NCI-H1694 treated with DMSO at 0.1 percent for 48 hours (cell line): ENCODE results near the gene RAP2B.
"Not testable (repeated sequence)": the region's sequence is repeated elsewhere in the genome, so short reads cannot be mapped to it uniquely, and the experiment has no call there.

Source experiments
- DNase-seq: peaks from one replicate; lab custom pipeline; 2025; lab: John Stamatoyannopoulos, UW

Gene RAP2B

DNA sequence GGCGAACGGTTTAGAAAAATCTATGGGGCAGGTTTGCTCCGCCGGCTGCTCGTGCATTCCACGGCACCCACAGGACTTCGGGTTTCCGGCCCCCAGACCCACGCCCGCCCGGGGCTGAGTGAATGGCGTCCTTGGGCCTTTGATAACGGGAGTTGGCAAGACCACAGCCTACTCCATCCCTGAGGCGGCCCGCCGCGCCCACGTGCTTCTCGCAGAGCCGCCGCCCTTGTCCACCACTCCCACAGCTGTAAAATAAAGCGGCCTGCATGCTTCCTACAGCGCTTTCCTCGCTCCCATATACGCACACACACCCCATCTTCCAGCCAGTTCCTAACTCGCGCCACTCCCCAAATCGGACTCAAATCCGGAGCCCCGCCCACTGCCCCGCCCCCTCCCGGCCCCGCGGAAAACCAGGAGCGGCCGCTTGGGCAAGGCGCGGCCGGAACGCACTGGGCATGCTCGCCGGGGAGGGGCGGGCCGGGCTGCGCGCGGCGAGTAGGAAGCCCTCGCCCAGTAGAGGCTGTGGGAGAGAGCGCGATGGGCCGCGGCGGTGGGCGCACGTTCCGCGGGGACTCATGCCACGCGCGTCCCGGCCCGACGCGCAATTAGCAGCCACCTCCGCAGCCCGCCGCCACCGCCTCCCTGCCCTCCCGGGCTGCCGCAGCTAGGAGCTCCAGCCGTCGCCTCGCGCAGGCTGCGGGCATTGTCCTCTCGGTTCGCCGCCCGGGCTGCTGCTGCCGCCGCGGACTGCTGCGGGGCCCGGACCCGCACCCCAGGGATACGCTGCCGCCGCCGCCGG, at the start of gene RAP2B:
TSS of gene RAP2B (plus strand) at position 513 of the 799 bp plus-strand sequence. CDS start 468 bp downstream, outside the sequence.
- no peak for DNase-seq

DNA sequence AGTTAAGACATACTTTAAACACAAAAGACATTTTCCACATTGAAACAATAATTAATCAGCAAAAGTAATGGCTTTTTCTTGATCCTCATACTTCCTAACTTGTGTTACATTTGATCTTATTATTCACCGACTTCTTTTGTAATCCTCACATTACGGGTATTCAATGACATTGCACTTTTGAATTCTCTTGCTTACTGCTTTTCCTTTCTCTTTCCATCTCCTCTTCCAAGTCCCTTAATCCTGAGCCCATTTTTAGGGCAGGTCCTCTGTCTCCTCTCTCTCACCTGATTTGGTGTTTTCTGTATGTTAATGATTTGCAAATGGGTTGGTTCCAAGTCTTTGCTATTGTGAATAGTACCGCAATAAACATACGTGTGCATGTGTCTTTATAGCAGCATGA, 48.5 kb upstream of the RAP2B start:
- DNase-seq = no peak

DNA sequence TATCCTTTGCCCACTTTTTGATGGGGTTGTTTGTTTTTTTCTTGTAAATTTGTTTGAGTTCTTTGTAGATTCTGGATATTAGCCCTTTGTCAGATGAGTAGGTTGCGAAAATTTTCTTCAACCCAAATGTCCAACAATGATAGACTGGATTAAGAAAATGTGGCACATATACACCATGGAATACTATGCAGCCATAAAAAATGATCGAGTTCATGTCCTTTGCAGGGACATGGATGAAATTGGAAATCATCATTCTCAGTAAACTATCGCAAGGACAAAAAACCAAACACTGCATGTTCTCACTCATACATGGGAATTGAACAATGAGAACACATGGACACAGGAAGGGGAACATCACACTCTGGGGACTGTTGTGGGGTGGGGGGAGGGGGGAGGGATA, 47.8 kb upstream of the RAP2B start:
- DNase-seq = not testable (repeated sequence)

DNA sequence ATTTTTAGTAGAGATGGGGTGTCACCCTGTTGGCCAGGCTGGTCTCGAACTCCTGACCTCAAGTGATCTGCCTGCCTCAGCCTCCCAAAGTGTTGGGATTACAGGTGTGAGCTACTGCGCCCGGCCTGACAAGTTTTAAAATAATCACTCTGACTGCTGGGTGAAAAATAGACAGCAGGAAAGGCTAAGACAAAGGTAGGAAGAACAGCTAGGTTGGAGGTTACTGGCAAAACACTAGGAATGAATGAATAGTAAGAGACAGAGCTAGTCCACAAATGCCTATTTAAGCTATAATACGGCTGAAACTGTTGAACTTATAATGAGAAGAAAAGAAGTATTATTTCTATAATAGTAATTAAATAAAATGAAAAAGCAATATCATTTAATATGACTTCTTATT, 46.7 kb upstream of the RAP2B start:
- no peak for DNase-seq

DNA sequence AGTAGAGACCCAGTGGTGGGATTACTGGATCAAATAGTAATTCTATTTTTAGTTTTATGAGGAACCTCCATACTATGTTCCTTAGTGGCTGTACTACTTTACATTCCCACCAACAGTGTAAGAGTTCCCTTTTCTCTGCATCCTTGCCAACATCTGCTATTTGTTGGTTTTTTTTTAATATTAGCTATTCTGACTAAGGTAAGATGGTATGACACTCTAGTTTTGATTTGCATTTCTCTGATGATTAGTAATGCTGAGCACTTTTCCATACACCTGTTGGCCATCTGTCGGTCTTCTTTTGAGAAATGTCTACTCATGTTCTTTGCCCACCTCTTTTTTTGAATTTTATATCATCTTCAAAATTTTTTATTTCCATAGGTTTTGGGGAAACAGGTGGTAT, 34.2 kb upstream of the RAP2B start:
- no peak for DNase-seq

DNA sequence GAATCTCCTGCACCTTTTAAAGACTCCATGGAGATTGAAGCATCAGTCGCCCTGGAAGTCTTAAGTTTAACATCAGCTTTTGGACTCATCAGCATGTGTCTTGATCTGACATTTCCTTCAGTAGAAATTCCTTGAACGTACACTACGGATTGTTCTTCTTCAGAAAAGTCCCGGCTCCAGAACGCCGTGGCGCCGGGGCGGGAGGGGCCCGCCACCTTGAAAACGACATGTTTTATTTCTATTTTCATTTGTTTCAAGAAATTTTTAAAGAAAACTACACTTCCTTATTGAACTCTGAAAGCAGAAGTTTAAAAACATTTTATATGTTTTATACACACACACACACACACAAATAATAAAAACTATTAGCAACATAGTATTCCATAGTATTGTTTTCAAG, 32.6 kb upstream of the RAP2B start:
- DNase-seq = no peak

DNA sequence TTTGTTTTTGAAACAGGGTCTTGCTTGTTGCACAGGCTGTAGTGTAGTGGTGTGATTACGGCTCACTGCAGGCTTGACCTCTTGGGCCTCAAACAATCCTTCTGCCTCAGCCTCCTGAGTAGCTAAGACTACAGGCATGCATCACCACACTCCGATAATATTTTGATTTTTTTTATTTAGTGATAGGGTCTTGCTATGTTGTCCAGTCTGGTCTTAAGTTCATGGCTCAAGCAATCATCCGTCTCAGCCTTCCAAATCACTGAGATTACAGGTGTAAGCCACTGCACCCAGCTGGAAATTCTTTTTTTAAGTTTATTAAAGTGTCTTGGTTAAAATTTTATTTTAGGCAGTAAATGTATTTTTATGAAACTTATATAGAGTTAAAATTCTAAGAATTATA, 32.2 kb upstream of the RAP2B start:
- DNase-seq = no peak

DNA sequence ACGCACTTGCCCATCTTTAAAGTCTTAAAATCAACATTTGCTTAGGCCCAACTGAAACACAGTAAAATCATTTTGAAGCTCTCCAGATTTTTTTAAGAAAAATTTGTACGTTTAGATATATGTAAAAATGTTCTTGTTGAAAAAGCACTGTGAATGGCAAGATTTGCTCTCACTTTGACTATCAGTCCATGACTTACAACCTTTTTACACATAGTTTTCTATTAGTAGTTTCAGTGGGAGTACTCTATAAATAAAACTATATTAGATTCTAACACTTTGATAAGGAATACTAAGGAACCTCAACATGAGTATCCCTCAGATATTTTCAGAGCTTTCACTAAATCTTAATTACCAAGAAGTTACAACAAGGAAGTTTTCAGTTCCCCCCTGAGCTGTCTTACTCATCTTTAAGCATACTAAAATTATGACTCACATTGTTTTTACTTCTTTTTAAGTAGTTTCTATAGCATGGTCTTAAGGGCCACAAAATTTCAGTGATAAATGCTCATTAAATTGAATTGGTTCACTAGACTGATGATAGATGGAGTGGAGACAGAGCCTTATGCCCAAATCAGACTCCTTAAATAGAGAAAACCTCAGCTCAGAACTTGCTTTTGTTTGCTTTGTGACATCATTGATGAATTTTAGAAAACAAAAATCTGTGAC, 31.6 kb upstream of the RAP2B start:
- no peak for DNase-seq

DNA sequence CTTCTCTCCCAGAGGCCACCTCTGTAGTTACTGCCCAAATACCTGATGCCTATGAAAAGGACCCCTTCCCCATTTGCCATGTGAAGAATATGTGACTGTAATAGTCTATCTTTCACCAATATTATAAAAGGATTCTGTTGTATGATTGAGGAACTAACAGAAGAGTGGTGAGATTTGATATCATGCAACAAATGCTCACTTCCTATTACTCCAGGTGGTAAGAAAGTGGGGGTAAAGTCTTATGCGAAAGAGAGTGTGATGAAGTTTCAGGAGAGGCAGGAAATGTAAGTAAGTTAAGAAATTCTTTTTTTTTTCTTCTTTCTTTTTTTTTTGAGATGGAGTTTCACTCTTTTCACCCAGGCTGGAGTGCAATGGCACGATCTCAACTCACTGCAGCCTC, 24.4 kb upstream of the RAP2B start:
- DNase-seq = no peak

DNA sequence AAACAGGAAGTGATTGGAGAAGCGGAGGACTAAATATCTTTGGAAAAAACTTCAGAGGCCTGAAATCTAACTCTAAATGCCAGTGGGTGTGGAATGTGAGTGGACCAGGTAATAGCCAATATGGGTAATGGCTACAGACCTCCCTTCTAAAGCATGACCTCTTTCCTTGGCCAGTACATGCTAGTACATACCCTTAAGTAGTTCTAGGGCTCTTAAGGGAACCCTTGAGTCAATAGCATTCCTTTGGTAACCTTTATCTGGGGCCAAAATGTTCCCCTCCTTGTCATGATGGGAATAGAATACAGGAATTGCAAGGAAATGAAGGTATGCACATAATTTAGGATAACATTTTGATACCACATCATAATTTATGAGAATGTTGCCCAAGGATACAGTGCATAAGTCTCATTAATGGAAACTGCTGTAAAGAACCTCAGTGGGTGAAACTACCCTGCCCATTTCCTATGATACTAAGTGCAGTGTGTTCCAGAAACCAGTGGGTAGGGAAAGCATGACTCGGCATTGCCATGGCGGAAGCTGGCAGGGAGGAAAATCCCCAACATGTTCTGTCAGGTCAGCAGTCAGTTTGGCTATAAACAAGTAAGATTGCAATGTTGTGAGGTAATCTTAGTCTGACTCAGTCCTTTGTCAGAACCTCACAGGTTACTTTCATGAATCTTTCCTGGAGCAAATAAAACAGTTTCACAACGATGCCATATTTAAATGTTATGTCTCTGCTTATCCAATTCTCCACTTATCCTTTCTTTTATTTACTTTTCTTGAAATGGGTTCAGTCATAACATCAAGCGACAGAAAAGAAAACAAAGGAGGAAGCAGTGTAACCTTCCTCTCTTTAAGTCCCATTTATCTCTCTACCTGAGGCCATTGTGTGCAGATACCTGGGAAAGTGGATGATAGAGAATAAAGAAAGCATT, 23.5 kb upstream of the RAP2B start:
- no peak for DNase-seq

DNA sequence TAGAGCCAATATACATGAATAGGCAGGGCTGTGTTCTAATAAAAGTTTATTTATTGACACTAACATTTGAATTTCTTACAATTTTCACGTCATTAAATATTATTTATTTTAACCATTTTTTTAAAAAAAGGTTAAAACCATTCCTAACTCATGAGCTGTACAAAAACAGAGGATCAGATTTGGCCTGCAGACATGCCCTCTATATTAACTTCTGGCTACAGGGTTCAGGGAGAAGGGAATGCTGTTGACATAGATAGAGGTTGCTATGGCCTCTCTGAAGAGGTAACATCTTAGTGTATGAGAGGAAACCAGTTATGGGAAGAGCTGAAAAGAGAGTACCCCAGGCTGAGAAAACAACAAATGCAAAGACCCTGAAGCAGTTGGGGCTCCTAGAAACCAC, 19.1 kb upstream of the RAP2B start:
- DNase-seq = no peak

DNA sequence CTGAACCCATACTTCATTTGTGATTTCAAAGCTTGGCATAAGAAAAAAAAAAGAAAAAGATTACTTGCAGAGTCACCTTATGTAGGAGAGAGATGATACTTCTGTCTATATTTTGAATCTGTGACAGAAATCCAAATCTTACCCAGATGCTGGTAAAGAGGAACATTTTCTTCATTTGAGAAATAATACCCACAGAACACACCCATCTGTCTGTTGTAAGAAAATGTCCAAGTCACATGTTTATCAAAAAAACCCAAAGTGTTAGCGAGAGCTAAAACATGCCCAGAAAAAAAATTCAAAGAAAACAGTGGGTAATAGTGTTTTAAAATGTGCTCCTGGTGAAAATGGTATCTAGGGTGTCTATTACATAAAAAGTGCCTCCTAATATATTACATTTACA, 18.0 kb upstream of the RAP2B start:
- DNase-seq = no peak

DNA sequence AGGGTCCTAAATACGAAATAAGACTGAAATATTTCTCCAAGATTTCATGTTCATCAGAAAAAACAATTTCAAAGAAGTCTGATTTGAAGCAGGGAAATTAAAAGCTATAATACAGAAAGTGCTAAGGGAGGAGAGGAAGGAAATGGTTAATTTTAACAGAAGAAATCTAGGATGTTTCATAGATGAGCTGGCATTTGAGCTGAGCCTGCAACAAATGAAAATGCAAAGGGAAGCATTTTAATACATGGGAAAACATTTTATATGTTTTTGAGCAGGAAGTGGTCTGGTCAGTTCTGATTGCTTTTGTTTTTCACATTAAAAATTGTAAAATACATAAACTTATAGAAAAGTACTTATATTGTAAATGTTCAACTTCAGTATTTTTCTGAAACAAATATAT, 17.2 kb upstream of the RAP2B start:
- DNase-seq = no peak

DNA sequence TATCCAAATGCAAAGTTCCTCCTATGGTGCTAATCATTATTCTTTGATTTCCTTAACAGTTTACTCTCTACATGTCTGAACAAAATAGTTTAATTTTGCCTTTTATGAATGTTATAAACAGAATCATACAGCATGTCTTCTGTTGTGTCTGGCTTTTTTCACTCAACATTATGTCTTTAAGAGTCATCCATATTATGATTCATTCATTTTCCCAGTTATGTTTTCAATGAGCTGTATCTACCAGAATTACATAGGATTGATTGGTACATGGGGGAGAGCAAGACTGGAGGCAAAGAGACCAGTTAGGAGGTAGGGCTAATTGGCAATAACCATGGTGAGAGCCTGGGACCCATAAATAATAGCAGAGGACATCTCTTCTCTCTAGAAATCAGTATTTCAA, 16.6 kb upstream of the RAP2B start:
- DNase-seq = no peak

DNA sequence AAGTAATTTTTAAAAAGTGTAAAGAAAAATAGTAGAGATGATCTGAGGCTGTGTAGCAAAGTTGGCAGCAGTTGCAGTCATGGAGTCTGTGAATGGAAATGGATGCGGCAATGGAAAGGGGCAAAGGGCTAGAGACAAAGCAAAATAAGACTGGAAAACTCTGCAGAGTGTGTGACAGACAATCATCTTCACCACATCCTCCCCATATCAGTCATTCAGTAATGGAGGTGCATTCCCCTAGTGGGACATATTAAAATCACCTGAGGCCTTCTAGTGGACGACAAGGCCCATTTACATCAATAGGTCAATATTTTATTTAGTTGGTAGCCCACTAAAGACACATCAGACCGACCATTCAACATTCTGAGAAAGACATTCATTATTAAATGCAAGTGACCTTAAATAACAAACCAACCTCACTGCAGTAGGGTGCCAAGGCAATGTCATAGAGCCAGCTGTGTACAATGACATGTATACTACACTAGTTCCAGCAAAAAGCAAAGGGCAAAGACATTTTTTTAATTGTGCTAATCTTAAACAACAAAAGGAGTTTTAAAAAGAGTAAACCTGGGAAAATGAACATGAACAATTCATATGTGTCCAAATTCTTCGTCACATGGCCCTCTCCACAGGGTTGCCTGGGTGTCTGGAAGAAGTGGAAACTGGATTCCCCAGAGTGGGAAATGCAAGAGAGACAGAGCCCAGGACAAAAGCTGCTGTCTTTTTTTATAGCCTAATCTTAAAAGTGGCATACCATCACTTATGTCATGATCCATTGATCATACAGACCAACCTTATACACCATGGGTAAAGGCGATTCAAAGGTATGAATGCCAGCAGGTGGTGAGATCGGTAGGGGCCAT, 15.6 kb upstream of the RAP2B start:
- no peak for DNase-seq

DNA sequence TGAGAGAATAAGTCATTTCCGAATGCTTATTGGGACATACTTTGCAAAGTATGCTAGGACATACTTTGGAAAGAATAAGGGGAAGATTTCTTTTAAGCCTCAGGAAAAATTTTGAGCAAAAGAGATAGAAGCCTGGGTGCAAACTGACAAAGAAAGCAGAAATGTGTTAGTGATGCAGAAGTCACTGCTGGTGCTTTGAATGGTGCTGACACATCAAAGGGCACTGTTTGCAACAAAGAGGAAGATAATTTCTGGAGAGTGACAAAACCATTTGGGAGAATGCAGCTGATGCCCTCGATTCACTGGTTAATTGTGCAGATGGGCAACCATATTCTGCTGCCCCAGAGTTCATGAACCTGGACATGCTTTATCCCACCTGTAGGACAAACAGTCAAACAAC, 11.0 kb upstream of the RAP2B start:
- no peak for DNase-seq

DNA sequence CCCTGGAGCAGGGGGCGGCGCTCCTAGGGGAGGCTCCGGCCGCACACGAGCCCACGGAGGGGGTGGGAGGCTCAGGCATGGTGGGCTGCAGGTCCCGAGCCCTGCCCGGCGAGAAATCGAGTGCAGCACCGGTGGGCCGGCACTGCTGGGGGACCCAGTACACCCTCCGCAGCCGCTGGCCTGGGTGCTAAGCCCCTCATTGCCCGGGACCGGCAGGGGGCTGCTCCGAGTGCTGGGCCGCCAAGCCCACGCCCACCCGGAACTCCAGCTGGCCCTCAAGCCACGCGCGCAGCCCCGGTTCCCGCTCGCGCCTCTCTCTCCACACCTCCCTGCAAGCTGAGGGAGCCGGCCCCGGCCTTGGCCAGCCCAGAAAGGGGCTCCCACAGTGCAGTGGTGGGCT, 6.2 kb upstream of the RAP2B start:
- DNase-seq = not testable (repeated sequence)

DNA sequence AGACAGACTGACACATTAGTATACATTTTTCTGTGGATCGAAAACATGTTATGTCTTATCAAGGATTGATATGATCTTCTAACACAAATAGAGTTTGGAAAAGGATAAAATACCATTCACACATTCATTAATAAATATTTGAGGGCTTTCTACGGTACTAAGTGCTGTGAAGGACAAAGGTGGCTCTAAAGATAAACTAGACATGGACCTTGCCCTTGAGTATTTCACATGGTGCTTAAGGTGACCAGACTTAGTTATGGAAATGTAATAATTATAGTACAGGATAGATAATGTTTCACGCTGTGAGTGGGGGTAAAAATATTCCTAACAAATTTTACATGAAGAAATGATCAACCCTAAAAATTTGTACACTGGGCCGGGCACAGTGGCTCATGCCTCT, 3.8 kb upstream of the RAP2B start:
- no peak for DNase-seq

DNA sequence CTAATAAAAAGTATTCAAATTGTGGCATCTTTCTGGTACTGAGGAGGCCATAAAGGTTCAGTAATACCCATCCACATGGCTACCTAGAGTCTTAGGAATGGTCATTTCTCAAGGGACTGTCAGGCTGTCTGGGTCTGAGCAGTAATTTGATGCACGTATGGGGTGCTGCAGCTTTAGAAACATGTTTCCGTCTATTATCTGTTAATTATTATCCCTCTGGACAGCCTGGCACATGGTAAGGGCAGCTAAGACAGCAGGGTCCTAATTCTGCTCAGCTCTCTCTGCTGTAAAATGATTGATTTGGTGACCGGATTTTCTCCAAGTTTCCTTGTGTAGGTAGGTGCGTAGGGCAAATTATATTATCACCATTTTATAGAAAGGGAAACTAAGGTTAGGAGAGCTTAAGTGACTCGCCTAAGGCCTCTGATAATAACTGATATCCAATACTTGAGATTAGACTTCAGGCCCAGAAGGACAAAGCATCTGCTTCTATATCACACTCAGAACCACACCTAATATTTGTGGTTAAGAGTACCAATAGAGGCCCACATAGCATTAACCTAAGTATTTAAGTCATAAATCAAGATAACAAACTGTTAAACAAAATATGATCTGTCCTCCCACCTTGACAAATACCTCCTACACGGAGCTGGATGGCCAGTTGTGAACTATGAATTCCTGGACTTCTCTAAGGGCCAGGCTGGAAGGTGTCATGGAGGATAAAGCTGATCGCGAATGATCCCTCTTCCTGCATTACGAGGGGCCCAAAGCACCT, 2.9 kb upstream of the RAP2B start:
- no peak for DNase-seq

DNA sequence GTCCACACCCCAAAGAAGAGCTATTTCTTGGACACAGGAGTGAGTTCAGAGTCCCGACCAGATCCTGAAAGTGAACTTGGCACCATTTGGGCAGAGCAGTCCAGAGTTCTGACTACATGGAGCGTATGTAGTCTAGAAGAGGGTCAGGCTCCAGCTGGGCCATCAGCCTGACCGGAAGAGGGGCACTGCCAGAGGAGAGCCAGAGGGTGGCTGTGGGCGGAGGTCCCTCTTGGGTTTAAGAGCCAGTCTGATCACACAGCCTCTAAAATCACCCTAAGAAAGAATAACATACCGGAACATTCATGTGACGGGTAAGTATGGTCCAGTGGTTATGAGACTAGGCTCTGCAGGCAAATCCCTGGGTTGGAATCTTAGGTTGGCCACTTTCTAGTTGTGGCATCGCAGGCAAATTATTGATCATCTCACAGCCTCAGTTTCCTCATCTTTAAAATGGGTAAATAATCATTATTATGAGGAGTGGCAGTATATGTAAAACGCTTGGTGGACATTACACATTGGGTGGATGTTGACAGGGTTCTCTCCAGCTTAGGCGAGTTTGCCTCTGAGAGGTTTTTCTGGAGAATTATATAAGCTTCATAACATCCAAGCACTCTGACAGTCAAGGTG, 2.1 kb upstream of the RAP2B start:
- DNase-seq = no peak
